SK-N-SH (cell line): Measurements from ENCODE around the gene POLR3B. TPM values are rescaled to one million over a fixed set of nuclear protein-coding genes. Genes with fewer than 3 reads are reported as not detected.

ENCODE experiments used
- CTCF ChIA-PET: fragments of 300-600, 350-600 bp; formaldehyde crosslinking; extraction: SDS; loops from one replicate; lab custom pipeline; 2021; lab: Yijun Ruan, JAX
- POLR2A ChIA-PET: fragments of 350-600 bp; sonication (Branson Sonifier 250); formaldehyde crosslinking; extraction: SDS; loops from one replicate; lab custom pipeline; 2020; ENCODE audit warnings: antibody characterized with exemption, inconsistent platforms; lab: Yijun Ruan, JAX
- DNase-seq: peaks from one replicate; pipeline ENCODE4 v3.0.0; 2012
- H2AFZ ChIP-seq: fragments of 200-600 bp; sonication (generic); 2 replicates; pipeline ENCODE4 v1.8.1; 2016; ENCODE audit warnings: antibody characterized with exemption, mild to moderate bottlenecking, low read depth
- H3F3A ChIP-seq: fragments of 200-600 bp; sonication (generic); replicated peaks from 2 replicates; pipeline ENCODE3; 2016; ENCODE audit warnings: antibody characterized with exemption, mild to moderate bottlenecking; ENCODE audit not compliant: insufficient read depth
- H3K27ac ChIP-seq, 2 experiments: fragments of 200-500 bp in 1 of 2; fragments of 200-600 bp in 1 of 2; sonication (Bioruptor generic) in 1 of 2; sonication (generic), shearing (Covaris generic) in 1 of 2; 2 replicates each; pipeline versions ENCODE4 v1.5.1 to v1.6.1; 2014 to 2016; ENCODE audit warnings: low read depth in 2 of 2, inconsistent platforms in 1 of 2, low read length in 1 of 2, mild to moderate bottlenecking in 1 of 2, mixed read lengths in 1 of 2
- H3K27me3 ChIP-seq: fragments of 200-600 bp; sonication (generic), shearing (Covaris generic); 2 replicates; pipeline ENCODE4 v1.6.1; 2016; ENCODE audit warnings: mixed run types; ENCODE audit not compliant: insufficient read depth
- H3K36me3 ChIP-seq, 2 experiments: fragments of 200-500 bp in 1 of 2; fragments of 200-600 bp in 1 of 2; sonication (Bioruptor generic) in 1 of 2; sonication (generic) in 1 of 2; replicated peaks in 1 of 2; 2 replicates each; pipeline versions ENCODE3 to v1.5.1; 2014 to 2016; ENCODE audit warnings: low read length in 1 of 2, mild to moderate bottlenecking in 1 of 2; ENCODE audit not compliant: insufficient read depth in 2 of 2, control insufficient read depth in 1 of 2
- H3K4me1 ChIP-seq, 2 experiments: fragments of 200-500 bp in 1 of 2; fragments of 200-600 bp in 1 of 2; sonication (Bioruptor generic) in 1 of 2; sonication (generic), shearing (Covaris generic) in 1 of 2; 2 replicates each; pipeline versions ENCODE4 v1.5.1 to v1.6.1; 2014 to 2016; ENCODE audit warnings: low read depth in 1 of 2, low read length in 1 of 2, mixed run types in 1 of 2; ENCODE audit not compliant: insufficient read depth in 2 of 2, control insufficient read depth in 1 of 2
- H3K4me2 ChIP-seq: fragments of 200-600 bp; sonication (generic), shearing (Covaris generic); 2 replicates; pipeline ENCODE4 v1.6.1; 2017; ENCODE audit warnings: mixed run types
- H3K4me3 ChIP-seq, 2 experiments: fragments of 200-500 bp in 1 of 2; fragments of 200-600 bp in 1 of 2; sonication (Bioruptor generic) in 1 of 2; sonication (generic), shearing (Covaris generic) in 1 of 2; 2 replicates each; pipeline versions ENCODE4 v1.5.1 to v1.8.1; 2014 to 2016; ENCODE audit warnings: low read depth in 2 of 2, inconsistent platforms in 1 of 2, low read length in 1 of 2, mild to moderate bottlenecking in 1 of 2, mixed read lengths in 1 of 2, moderate library complexity in 1 of 2
- H3K79me2 ChIP-seq: fragments of 200-600 bp; sonication (generic); 2 replicates; pipeline ENCODE4 v1.8.1; 2017; ENCODE audit warnings: mild to moderate bottlenecking; ENCODE audit not compliant: insufficient read depth
- H3K9ac ChIP-seq: fragments of 200-600 bp; sonication (generic); 2 replicates; pipeline ENCODE4 v1.6.1; 2017; ENCODE audit warnings: mixed run types
- H3K9me2 ChIP-seq: fragments of 200-600 bp; sonication (generic); 2 replicates; pipeline ENCODE4 v1.6.1; 2017; ENCODE audit warnings: mixed run types
- H3K9me3 ChIP-seq: fragments of 200-600 bp; sonication (generic); 2 replicates; pipeline ENCODE4 v1.6.1; 2017; ENCODE audit warnings: mixed run types, mild to moderate bottlenecking, moderate library complexity
- H4K20me1 ChIP-seq: fragments of 200-600 bp; sonication (generic); 2 replicates; pipeline ENCODE4 v1.6.1; 2017; ENCODE audit warnings: mild to moderate bottlenecking, mixed run types; ENCODE audit not compliant: insufficient read depth
- ELF1 ChIP-seq: IDR thresholded peaks from 2 replicates; pipeline ENCODE4 v1.4.0; 2012
- EZH2phosphoT487 ChIP-seq: fragments of 200-600 bp; sonication (generic); IDR thresholded peaks from 2 replicates; pipeline ENCODE4 v1.6.1; 2017; ENCODE audit warnings: low read depth, mixed run types, mild to moderate bottlenecking, antibody characterized with exemption, moderate library complexity, borderline replicate concordance
- FOSL2 ChIP-seq: IDR thresholded peaks from 2 replicates; pipeline ENCODE4 v1.4.0; 2012; ENCODE audit warnings: low read depth, mild to moderate bottlenecking, moderate library complexity, borderline replicate concordance
- FOXM1 ChIP-seq: IDR thresholded peaks from 2 replicates; pipeline ENCODE4 v1.4.0; 2012; ENCODE audit warnings: low read depth, mild to moderate bottlenecking
- GATA2 ChIP-seq: sonication (generic); formaldehyde crosslinking; IDR thresholded peaks from 2 replicates; pipeline ENCODE4 v1.5.0; 2020; ENCODE audit warnings: mild to moderate bottlenecking, missing genetic modification reagents
- JUND ChIP-seq: IDR thresholded peaks from 2 replicates; pipeline ENCODE4 v1.4.0; 2012
- NRF1 ChIP-seq: IDR thresholded peaks from 2 replicates; pipeline ENCODE4 v1.6.1; 2012; ENCODE audit warnings: low read depth, mild to moderate bottlenecking, low read length
- POLR2AphosphoS5 ChIP-seq: IDR thresholded peaks from 2 replicates; pipeline ENCODE4 v1.6.1; 2012; ENCODE audit warnings: low read depth, low read length
- RAD21 ChIP-seq: IDR thresholded peaks from 2 replicates; pipeline ENCODE4 v1.6.1; 2012; ENCODE audit warnings: mild to moderate bottlenecking, low read length
- RCOR1 ChIP-seq: fragments of 150-350 bp; IDR thresholded peaks from 2 replicates; pipeline ENCODE4 v1.6.1; 2017; ENCODE audit warnings: antibody characterized with exemption, low read length
- RFX5 ChIP-seq: IDR thresholded peaks from 2 replicates; pipeline ENCODE4 v1.6.1; 2012; ENCODE audit warnings: mild to moderate bottlenecking, improper control_type of control experiment, low read length
- SIN3A ChIP-seq: IDR thresholded peaks from 2 replicates; pipeline ENCODE4 v1.6.1; 2012; ENCODE audit warnings: low read depth, mild to moderate bottlenecking, low read length, moderate library complexity, borderline replicate concordance
- SMC3 ChIP-seq: IDR thresholded peaks from 2 replicates; pipeline ENCODE4 v1.6.1; 2012; ENCODE audit warnings: low read depth, low read length, improper control_type of control experiment
- TAF1 ChIP-seq: IDR thresholded peaks from 2 replicates; pipeline ENCODE4 v1.6.1; 2012; ENCODE audit warnings: low read depth, mild to moderate bottlenecking, low read length, moderate library complexity, borderline replicate concordance
- TCF12 ChIP-seq: IDR thresholded peaks from 2 replicates; pipeline ENCODE4 v1.4.0; 2012
- WGBS: methylation state at CpG from one replicate; pipeline ENCODE4 v1.1.6; 2017; ENCODE audit warnings: low lambda C conversion rate; 5-methylcytosine and 5-hydroxymethylcytosine counted together
- polyA plus RNA-seq, 3 experiments: library from polyadenylated mRNA; depleted of rRNA; stranded (reverse); fragments of >200 nt; gene quantifications; 2 replicates each; pipeline ENCODE4 v1.2.3, GENCODE V29; 2012
- TF ChIP-seq, protein P1 (sequence below): IDR thresholded peaks from 2 replicates; pipeline ENCODE4 v1.6.1; 2012; ENCODE audit warnings: mild to moderate bottlenecking, low read depth, low read length, moderate library complexity
- TF ChIP-seq, protein P2 (sequence below): IDR thresholded peaks from 2 replicates; pipeline ENCODE4 v1.4.0; 2012; ENCODE audit warnings: low read depth, borderline replicate concordance
- TF ChIP-seq, protein P3 (sequence below): fragments of 150-350 bp; IDR thresholded peaks from 2 replicates; pipeline ENCODE4 v1.6.1; 2017; ENCODE audit warnings: antibody characterized with exemption, low read length, low read depth, borderline replicate concordance

Gene POLR3B
- polyA plus RNA-seq, 1 of the 3 experiments (the other 2 are of a cell fraction): 3.3 TPM

- no peaks in the 10 kb centered on the region for H3K27me3 ChIP-seq
- H3K9me2 ChIP-seq: no peaks in the 10 kb centered on the region
- H3F3A ChIP-seq: peaks cover 8% of the 10 kb centered on the region
- no peak for DNase-seq
- WGBS: 89% methylated on average over 7 of the region's 7 CpGs
- H3K79me2 ChIP-seq: peaks cover 42% of the 10 kb centered on the region
- H4K20me1 ChIP-seq: no peaks in the 10 kb centered on the region
- H3K4me2 ChIP-seq: no peak overlapping the region
- peaks cover 3 to 7% of the 10 kb centered on the region in 2 experiments for H3K36me3 ChIP-seq
- H3K27ac ChIP-seq: no peak overlapping the region
- no peaks in the 10 kb centered on the region for H3K9me3 ChIP-seq
- POLR2A ChIA-PET: no interaction called here
- no peak overlapping the region for H3K4me3 ChIP-seq
- TF ChIP-seq RFX5 (no peak), FOXM1 (no peak), EZH2phosphoT487 (no peak), SMC3 (no peak), SIN3A (no peak), FOSL2 (no peak), RAD21 (no peak), POLR2AphosphoS5 (no peak), RCOR1 (no peak), JUND (no peak), NRF1 (no peak), GATA2 (CRISPR knock-in tag) (no peak), TCF12 (no peak), ELF1 (no peak), TAF1 (no peak)
- TF ChIP-seq, protein P1, sequence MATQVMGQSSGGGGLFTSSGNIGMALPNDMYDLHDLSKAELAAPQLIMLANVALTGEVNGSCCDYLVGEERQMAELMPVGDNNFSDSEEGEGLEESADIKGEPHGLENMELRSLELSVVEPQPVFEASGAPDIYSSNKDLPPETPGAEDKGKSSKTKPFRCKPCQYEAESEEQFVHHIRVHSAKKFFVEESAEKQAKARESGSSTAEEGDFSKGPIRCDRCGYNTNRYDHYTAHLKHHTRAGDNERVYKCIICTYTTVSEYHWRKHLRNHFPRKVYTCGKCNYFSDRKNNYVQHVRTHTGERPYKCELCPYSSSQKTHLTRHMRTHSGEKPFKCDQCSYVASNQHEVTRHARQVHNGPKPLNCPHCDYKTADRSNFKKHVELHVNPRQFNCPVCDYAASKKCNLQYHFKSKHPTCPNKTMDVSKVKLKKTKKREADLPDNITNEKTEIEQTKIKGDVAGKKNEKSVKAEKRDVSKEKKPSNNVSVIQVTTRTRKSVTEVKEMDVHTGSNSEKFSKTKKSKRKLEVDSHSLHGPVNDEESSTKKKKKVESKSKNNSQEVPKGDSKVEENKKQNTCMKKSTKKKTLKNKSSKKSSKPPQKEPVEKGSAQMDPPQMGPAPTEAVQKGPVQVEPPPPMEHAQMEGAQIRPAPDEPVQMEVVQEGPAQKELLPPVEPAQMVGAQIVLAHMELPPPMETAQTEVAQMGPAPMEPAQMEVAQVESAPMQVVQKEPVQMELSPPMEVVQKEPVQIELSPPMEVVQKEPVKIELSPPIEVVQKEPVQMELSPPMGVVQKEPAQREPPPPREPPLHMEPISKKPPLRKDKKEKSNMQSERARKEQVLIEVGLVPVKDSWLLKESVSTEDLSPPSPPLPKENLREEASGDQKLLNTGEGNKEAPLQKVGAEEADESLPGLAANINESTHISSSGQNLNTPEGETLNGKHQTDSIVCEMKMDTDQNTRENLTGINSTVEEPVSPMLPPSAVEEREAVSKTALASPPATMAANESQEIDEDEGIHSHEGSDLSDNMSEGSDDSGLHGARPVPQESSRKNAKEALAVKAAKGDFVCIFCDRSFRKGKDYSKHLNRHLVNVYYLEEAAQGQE: no peak
- TF ChIP-seq, protein P2, sequence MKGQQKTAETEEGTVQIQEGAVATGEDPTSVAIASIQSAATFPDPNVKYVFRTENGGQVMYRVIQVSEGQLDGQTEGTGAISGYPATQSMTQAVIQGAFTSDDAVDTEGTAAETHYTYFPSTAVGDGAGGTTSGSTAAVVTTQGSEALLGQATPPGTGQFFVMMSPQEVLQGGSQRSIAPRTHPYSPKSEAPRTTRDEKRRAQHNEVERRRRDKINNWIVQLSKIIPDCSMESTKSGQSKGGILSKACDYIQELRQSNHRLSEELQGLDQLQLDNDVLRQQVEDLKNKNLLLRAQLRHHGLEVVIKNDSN: no peak
- TF ChIP-seq, protein P3, sequence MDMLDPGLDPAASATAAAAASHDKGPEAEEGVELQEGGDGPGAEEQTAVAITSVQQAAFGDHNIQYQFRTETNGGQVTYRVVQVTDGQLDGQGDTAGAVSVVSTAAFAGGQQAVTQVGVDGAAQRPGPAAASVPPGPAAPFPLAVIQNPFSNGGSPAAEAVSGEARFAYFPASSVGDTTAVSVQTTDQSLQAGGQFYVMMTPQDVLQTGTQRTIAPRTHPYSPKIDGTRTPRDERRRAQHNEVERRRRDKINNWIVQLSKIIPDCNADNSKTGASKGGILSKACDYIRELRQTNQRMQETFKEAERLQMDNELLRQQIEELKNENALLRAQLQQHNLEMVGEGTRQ: no peak
- H3K9ac ChIP-seq: no peak overlapping the region
- H2AFZ ChIP-seq: no peak overlapping the region
- CTCF ChIA-PET: interaction anchor here (1.6 to 2.3 kb wide), 2 partner anchors 132 to 559 kb away, joined by 5 to 12 read pairs; no protein-coding TSS in a partner anchor
- H3K4me1 ChIP-seq: peaks cover 0 to 7% of the 10 kb centered on the region in 2 experiments; a peak in 2 of 4 replicates
These were observed 2.3 kb downstream of the POLR3B start for GRCh38 chr12:106359646-106360399.
